K562 (cell line): ENCODE measurements around the gene ATP1A2. TPM values are rescaled to one million over a fixed set of nuclear protein-coding genes. Genes with fewer than 3 reads are reported as not detected.

Source experiments
- ATAC-seq: fragments of 200-7000 bp; cut with Tn5 transposase; 3 replicates; pipeline ENCODE4 v1.9.1; 2020; ENCODE audit warnings: moderate library complexity
- BruUV-seq: library from RNA; stranded (reverse); fragments of 400-500 nt; replicated peaks from 2 replicates; lab custom pipeline; 2021; lab: Mats Ljungman, UMichigan
- CTCF ChIA-PET: fragments of 300-600 bp; formaldehyde crosslinking; extraction: SDS; loops from one replicate; lab custom pipeline; 2021; ENCODE audit warnings: low intra/inter-chr PET ratio; lab: Yijun Ruan, JAX
- POLR2A ChIA-PET: fragments of 300-600, 350-650 bp; sonication (Branson Sonifier 250); formaldehyde crosslinking; extraction: SDS; loops from one replicate; lab custom pipeline; 2021; ENCODE audit warnings: antibody characterized with exemption, inconsistent platforms; lab: Yijun Ruan, JAX
- DNase-seq, 4 experiments: peaks; one replicate each; pipeline versions ENCODE4 v3.0.0 to v3.0.0-alpha.2; 2011 to 2018; ENCODE audit warnings: low spot score in 3 of 4, mixed read lengths in 3 of 4; ENCODE audit errors: extremely low read depth in 1 of 4
- FAIRE-seq: peaks from 2 replicates; lab custom pipeline; 2011; peaks lifted over from hg19 to GRCh38; lab: Jason Lieb, UNC
- H2AFZ ChIP-seq: 2 replicates; pipeline ENCODE4 v1.6.0; 2011; ENCODE audit warnings: low read depth, low read length, control low read depth, inconsistent platforms
- H3K27ac ChIP-seq: fragments of 200-600 bp; 3 replicates; pipeline ENCODE4 v1.8.0; 2011; ENCODE audit warnings: low read depth, mild to moderate bottlenecking, control low read depth, inconsistent platforms, low read length, moderate library complexity, mixed read lengths; ENCODE audit errors: extremely low read depth
- H3K27me3 ChIP-seq, 2 experiments: fragments of 300-600 bp in 1 of 2; 2 replicates in 1 of 2; 3 replicates in 1 of 2; pipeline versions ENCODE4 v1.6.0 to v1.8.0; 2011; ENCODE audit warnings: inconsistent platforms in 2 of 2, low read length in 2 of 2, mild to moderate bottlenecking in 1 of 2, mixed read lengths in 1 of 2, moderate library complexity in 1 of 2; ENCODE audit not compliant: control insufficient read depth in 2 of 2, insufficient read depth in 2 of 2
- H3K36me3 ChIP-seq: fragments of 300-600 bp; 3 replicates; pipeline ENCODE4 v1.8.0; 2011; ENCODE audit warnings: mild to moderate bottlenecking, low read length, inconsistent platforms; ENCODE audit not compliant: control insufficient read depth, insufficient read depth
- H3K4me1 ChIP-seq, 2 experiments: fragments of 200-600 bp in 1 of 2; replicated peaks in 1 of 2; 2 replicates in 1 of 2; 3 replicates in 1 of 2; pipeline versions ENCODE4 v1.5.1 to v1.8.0; 2011; ENCODE audit warnings: inconsistent platforms in 2 of 2, low read length in 2 of 2, mild to moderate bottlenecking in 1 of 2, mixed read lengths in 1 of 2, moderate library complexity in 1 of 2; ENCODE audit not compliant: control insufficient read depth in 2 of 2, insufficient read depth in 2 of 2
- H3K4me2 ChIP-seq: 2 replicates; pipeline ENCODE4 v1.6.1; 2011; ENCODE audit warnings: low read length, control low read depth, inconsistent platforms, mixed read lengths; ENCODE audit not compliant: insufficient read depth
- H3K4me3 ChIP-seq: fragments of 200-600 bp; sonication (generic), shearing (Covaris generic); 2 replicates; pipeline ENCODE4 v1.5.1; 2016; ENCODE audit warnings: control low read depth, inconsistent platforms
- H3K79me2 ChIP-seq: fragments of 200-600 bp; 3 replicates; pipeline ENCODE4 v1.8.0; 2011; ENCODE audit warnings: low read length, inconsistent platforms; ENCODE audit not compliant: control insufficient read depth, insufficient read depth
- H3K9ac ChIP-seq, 2 experiments: 2 replicates each; pipeline versions ENCODE4 v1.6.0 to v1.6.1; 2011; ENCODE audit warnings: low read depth in 2 of 2, low read length in 2 of 2, control low read depth in 1 of 2, inconsistent platforms in 1 of 2, mild to moderate bottlenecking in 1 of 2, mixed read lengths in 1 of 2; ENCODE audit not compliant: insufficient read depth in 1 of 2
- H3K9me1 ChIP-seq: one replicate; pipeline ENCODE4 v1.6.0; 2011; ENCODE audit warnings: inconsistent platforms, mild to moderate bottlenecking, low read length, moderate library complexity; ENCODE audit not compliant: control insufficient read depth, insufficient read depth
- H3K9me3 ChIP-seq: replicated peaks from 2 replicates; pipeline ENCODE4 v1.5.1; 2011; ENCODE audit warnings: low read depth, low read length, inconsistent platforms; ENCODE audit not compliant: control insufficient read depth, insufficient read depth
- H4K20me1 ChIP-seq: replicated peaks from 2 replicates; pipeline ENCODE4 v1.6.1; 2011; ENCODE audit warnings: low read length, inconsistent platforms, mixed read lengths; ENCODE audit not compliant: control insufficient read depth, insufficient read depth
- BHLHE40 ChIP-seq: IDR thresholded peaks from 2 replicates; pipeline ENCODE4 v1.6.1; 2011; ENCODE audit warnings: low read length, improper control_type of control experiment
- FOXA1 ChIP-seq: fragments of 450-650 bp; IDR thresholded peaks from 2 replicates; pipeline ENCODE4 v1.6.1; 2016; ENCODE audit warnings: mild to moderate bottlenecking, borderline replicate concordance
- GABPB1 ChIP-seq: sonication (generic); formaldehyde crosslinking; IDR thresholded peaks from 2 replicates; pipeline ENCODE4 v1.8.0; 2022; ENCODE audit warnings: mild to moderate bottlenecking, missing genetic modification reagents
- IRF2 ChIP-seq: sonication (generic); formaldehyde crosslinking; IDR thresholded peaks from 2 replicates; pipeline ENCODE4 v1.8.1; 2022; ENCODE audit warnings: mild to moderate bottlenecking, missing genetic modification reagents
- MAFK ChIP-seq: IDR thresholded peaks from 2 replicates; pipeline ENCODE4 v1.6.1; 2011; ENCODE audit warnings: low read length, improper control_type of control experiment
- POLR3A ChIP-seq: IDR thresholded peaks from 2 replicates; pipeline ENCODE4 v1.6.1; 2011; ENCODE audit warnings: borderline replicate concordance, mild to moderate bottlenecking, moderate library complexity; ENCODE audit not compliant: insufficient read length, insufficient read depth; ENCODE audit errors: extremely low read depth
- RAD21 ChIP-seq, 2 experiments: fragments of 250-450 bp in 1 of 2; fragments of 450-650 bp in 1 of 2; sonication (Bioruptor Pico) in 1 of 2; formaldehyde crosslinking in 1 of 2; IDR thresholded peaks in 1 of 2; conservative IDR thresholded peaks in 1 of 2; 2 replicates each; pipeline versions ENCODE4 v1.4.0 to v1.8.0; 2020 to 2022; ENCODE audit warnings: mild to moderate bottlenecking in 2 of 2, moderate library complexity in 1 of 2
- SMAD2 ChIP-seq: fragments of 150-350 bp; IDR thresholded peaks from 2 replicates; pipeline ENCODE4 v1.6.1; 2014; ENCODE audit warnings: low read depth, mild to moderate bottlenecking, low read length
- SOX6 ChIP-seq: fragments of 450-650 bp; IDR thresholded peaks from 2 replicates; pipeline ENCODE4 v1.6.1; 2014; ENCODE audit warnings: mild to moderate bottlenecking
- ZBTB43 ChIP-seq: sonication (generic); formaldehyde crosslinking; IDR thresholded peaks from 2 replicates; pipeline ENCODE4 v1.8.0; 2023; ENCODE audit warnings: mild to moderate bottlenecking, missing genetic modification reagents
- ZC3H4 ChIP-seq: sonication (generic); formaldehyde crosslinking; IDR thresholded peaks from 2 replicates; pipeline ENCODE4 v1.9.0; 2021; ENCODE audit warnings: missing genetic modification reagents, borderline replicate concordance
- ZNF609 ChIP-seq: sonication (generic); formaldehyde crosslinking; IDR thresholded peaks from 2 replicates; pipeline ENCODE4 v1.8.1; 2023; ENCODE audit warnings: missing genetic modification reagents, mild to moderate bottlenecking, borderline replicate concordance
- WGBS: fragments of 100-300 bp; shearing (Covaris generic); methylation state at CpG from one replicate; pipeline ENCODE4 v1.1.6; 2016; ENCODE audit warnings: low coverage, mixed read lengths; ENCODE audit not compliant: insufficient coverage; ENCODE audit errors: missing lambda C conversion rate; 5-methylcytosine and 5-hydroxymethylcytosine counted together
- in situ Hi-C: fragments of 300-500 bp; cut with MboI; formaldehyde crosslinking; loops from 4 replicates; pipeline ENCODE4 v1.15.0; 2018; ENCODE audit warnings: inconsistent platforms, mixed read lengths
- intact Hi-C: fragments of 100-400 bp; cut with micrococcal nuclease; formaldehyde crosslinking; loops from 2 replicates; pipeline ENCODE4 v1.14.2; 2022
- polyA plus RNA-seq, 8 experiments: library from polyadenylated mRNA; depleted of rRNA in 4 of 8; stranded (reverse) in 5 of 8; unstranded in 3 of 8; fragments of >200 nt; fragmentation: Nextera tagmentation in 2 of 8; fragmentation: Illumina TruSeq in 1 of 8; extraction: Ambion mirVana in 2 of 8; extraction: Trizol in 1 of 8; gene quantifications; 2 replicates each; pipeline versions ENCODE4 v1.2.1 to v1.2.3, GENCODE V29; 2011 to 2014; ENCODE audit warnings: inconsistent platforms in 1 of 8, missing spikeins in 1 of 8
- total RNA-seq, 7 experiments: library from RNA; depleted of rRNA in 6 of 7; stranded (reverse); fragments of >200 nt in 6 of 7; fragmentation: Illumina TruSeq in 2 of 7; extraction: Trizol in 2 of 7; gene quantifications; 2 replicates each; pipeline versions ENCODE4 v1.2.1 to v1.2.3, GENCODE V29; 2011 to 2021; ENCODE audit warnings: low replicate concordance in 1 of 7

Gene ATP1A2
- total and polyA plus RNA-seq, 9 of the 15 experiments (the other 6 are each of a cell fraction or from before 2014, with no cell fraction given) = 0.04 to 0.11 (median 0.09) TPM; not detected in 6

- WGBS = 0% methylated on average over 5 of the region's 5 CpGs
- POLR2A ChIA-PET = no interaction called here
- in situ Hi-C loops = no loop called here
These were observed 21.3 kb downstream of the ATP1A2 start for GRCh38 chr1:160136926-160137200.

GRCh38 chr1:160137216-160137862, 21.8 kb downstream of the ATP1A2 start:
- no peak overlapping the region for H3K27ac ChIP-seq
- H3K4me2 ChIP-seq = no peak overlapping the region
- FAIRE-seq (no peak), ATAC-seq (no peak), DNase-seq (no peak)
- ChIA-PET POLR2A (no interaction called here), CTCF (no interaction called here)
- intact Hi-C loops = no loop called here
- peaks cover 3% of the 10 kb centered on the region; the same call in 1 of the 2 replicates for H4K20me1 ChIP-seq
- no peak overlapping the region for H2AFZ ChIP-seq
- H3K9ac ChIP-seq = no peak overlapping the region
- in situ Hi-C loops = no loop called here
- H3K4me3 ChIP-seq = no peak overlapping the region
- H3K79me2 ChIP-seq = no peaks in the 10 kb centered on the region
- WGBS = 1% methylated on average over 8 of the region's 8 CpGs
- H3K36me3 ChIP-seq = no peaks in the 10 kb centered on the region
- H3K4me1 ChIP-seq = no peaks in the 10 kb centered on the region
- no peaks in the 10 kb centered on the region for H3K9me1 ChIP-seq
- no peaks in the 10 kb centered on the region for H3K9me3 ChIP-seq
- peaks cover 50 to 77% of the 10 kb centered on the region in 2 experiments for H3K27me3 ChIP-seq
- no TSS peak for BruUV-seq
- TF ChIP-seq POLR3A (no peak), SMAD2 (no peak), ZNF609 (CRISPR knock-in tag) (no peak), GABPB1 (CRISPR knock-in tag) (no peak), BHLHE40 (no peak), ZBTB43 (CRISPR knock-in tag) (no peak)

More at GRCh38 chr1:160136926-160137200, 21.3 kb downstream of the ATP1A2 start:
- no peak for TF ChIP-seq ZC3H4 (CRISPR knock-in tag)
- TF ChIP-seq SOX6 = no peak
- no peak for TF ChIP-seq FOXA1
- TF ChIP-seq MAFK = no peak
- no peak for TF ChIP-seq IRF2 (CRISPR knock-in tag)
- TF ChIP-seq RAD21 (CRISPR knock-in tag; conservative IDR thresholded peaks at IDR 0.05 in 1 of 2, IDR thresholded peaks at IDR 0.05 in 1 of 2) = no peak
- Histone ChIP-seq H3K4me2 (no peak overlapping the region), H3K27me3 (peaks cover 47 to 76% of the 10 kb centered on the region in 2 experiments), H2AFZ (no peak overlapping the region), H3K9me1 (no peaks in the 10 kb centered on the region), H3K4me1 (no peaks in the 10 kb centered on the region), H3K36me3 (no peaks in the 10 kb centered on the region), H4K20me1 (peaks cover 3% of the 10 kb centered on the region; the same call in 1 of the 2 replicates), H3K79me2 (no peaks in the 10 kb centered on the region), H3K4me3 (no peak overlapping the region), H3K9ac (no peak overlapping the region), H3K9me3 (no peaks in the 10 kb centered on the region), H3K27ac (no peak overlapping the region)
- no peak for DNase-seq
- CTCF ChIA-PET = no interaction called here
- ATAC-seq = no peak
- FAIRE-seq = no peak
- no TSS peak for BruUV-seq
- intact Hi-C loops = no loop called here
